ENCODE results near the gene MTRF1L.

DNA sequence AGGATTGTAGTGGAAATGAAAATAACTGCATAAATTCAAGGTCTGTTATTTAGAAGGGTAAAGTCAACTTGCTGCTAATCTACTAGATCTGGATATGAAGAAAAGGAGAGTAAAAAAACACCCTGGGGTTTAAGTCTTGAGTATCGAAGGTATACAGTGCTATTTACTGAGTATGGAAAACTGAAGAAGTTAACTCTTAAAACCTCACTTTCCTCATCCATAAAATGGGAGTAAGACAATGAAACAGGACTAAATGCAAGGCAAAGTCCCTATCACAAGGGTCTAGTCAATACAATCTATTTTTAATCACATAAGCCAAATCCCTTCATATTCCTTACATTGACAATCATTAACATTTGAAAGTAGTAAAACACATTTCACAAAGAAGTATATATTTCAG, 21.9 kb downstream of the MTRF1L start:
- TF ChIP-seq, protein P1, sequence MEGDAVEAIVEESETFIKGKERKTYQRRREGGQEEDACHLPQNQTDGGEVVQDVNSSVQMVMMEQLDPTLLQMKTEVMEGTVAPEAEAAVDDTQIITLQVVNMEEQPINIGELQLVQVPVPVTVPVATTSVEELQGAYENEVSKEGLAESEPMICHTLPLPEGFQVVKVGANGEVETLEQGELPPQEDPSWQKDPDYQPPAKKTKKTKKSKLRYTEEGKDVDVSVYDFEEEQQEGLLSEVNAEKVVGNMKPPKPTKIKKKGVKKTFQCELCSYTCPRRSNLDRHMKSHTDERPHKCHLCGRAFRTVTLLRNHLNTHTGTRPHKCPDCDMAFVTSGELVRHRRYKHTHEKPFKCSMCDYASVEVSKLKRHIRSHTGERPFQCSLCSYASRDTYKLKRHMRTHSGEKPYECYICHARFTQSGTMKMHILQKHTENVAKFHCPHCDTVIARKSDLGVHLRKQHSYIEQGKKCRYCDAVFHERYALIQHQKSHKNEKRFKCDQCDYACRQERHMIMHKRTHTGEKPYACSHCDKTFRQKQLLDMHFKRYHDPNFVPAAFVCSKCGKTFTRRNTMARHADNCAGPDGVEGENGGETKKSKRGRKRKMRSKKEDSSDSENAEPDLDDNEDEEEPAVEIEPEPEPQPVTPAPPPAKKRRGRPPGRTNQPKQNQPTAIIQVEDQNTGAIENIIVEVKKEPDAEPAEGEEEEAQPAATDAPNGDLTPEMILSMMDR (conservative IDR thresholded peaks at IDR 0.05), result no peak
- TF ChIP-seq ZFX (IDR thresholded peaks at IDR 0.05), result no peak
